Activated naive CD8-positive, alpha-beta T cell treated with anti-CD3 and anti-CD28 coated beads for 36 hours (primary cell): ENCODE results near the gene ST14. TPM values are rescaled to one million over a fixed set of nuclear protein-coding genes. Genes with fewer than 3 reads are reported as not detected.
A peak's percentile ranks its signal among the peaks of the same experiment; 100 is the strongest.
"Not testable (repeated sequence)": the region's sequence is repeated elsewhere in the genome, so short reads cannot be mapped to it uniquely, and the experiment has no call there.

Source experiments
- DNase-seq: peaks from one replicate; pipeline ENCODE4 v3.0.0; 2021
- H3K27ac Mint-ChIP-seq: one replicate; pipeline ENCODE4 v1.8.0; 2022; ENCODE audit warnings: mild to moderate bottlenecking, moderate library complexity, mixed read lengths
- H3K27me3 Mint-ChIP-seq: one replicate; pipeline ENCODE4 v1.8.0; 2022; ENCODE audit warnings: mild to moderate bottlenecking, mixed read lengths
- H3K36me3 Mint-ChIP-seq: one replicate; pipeline ENCODE4 v1.8.0; 2021; ENCODE audit warnings: mild to moderate bottlenecking, mixed read lengths
- H3K4me1 Mint-ChIP-seq: one replicate; pipeline ENCODE4 v1.8.0; 2021; ENCODE audit warnings: mixed read lengths
- H3K4me3 Mint-ChIP-seq: one replicate; pipeline ENCODE4 v1.8.0; 2022; ENCODE audit warnings: mild to moderate bottlenecking, moderate library complexity, mixed read lengths
- H3K9me3 Mint-ChIP-seq: one replicate; pipeline ENCODE4 v1.8.0; 2022; ENCODE audit warnings: mixed read lengths
- total RNA-seq, 2 experiments: library from RNA; stranded (reverse); gene quantifications; one replicate each; pipeline ENCODE4 v1.2.3, GENCODE V29; 2021

ST14 gene
- total RNA-seq, 2 experiments from 2014 or later = 0.14 to 0.48 TPM

DNA sequence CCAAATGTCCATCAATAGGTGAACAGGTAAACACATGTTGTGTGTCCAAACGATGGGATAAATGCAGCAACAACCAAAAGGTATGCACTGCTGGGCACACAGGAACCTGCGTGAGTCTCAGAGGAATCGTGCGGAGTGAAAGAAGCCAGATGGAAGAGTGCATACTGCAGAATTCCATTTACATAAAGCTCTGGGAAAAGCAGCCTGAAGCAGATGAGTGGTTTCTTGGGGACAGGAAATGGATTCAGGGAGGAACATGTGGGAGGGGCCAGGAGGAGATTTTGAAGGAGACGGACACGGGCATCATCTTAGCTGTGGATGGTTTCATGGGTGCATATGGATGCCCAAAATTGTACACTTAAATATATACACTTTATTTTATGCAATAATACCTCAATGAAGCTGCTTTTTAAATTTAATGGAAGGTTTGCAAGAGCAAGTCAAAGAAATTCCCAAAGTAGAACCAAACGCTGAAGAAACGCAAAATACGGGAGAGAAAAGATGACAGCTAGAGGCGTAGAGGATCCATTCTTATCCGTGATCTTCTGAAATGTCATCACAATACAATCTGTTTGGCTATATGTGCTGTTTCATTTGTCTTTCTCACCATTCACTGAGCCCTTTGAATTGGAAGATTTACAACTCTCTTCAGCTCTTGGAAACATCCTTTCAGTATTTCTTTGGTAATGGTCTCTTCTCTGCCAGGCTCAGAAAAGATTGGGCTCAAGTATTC is 24.5 kb downstream of the ST14 start:
- Mint-ChIP-seq H3K4me1 (no peaks in the 10 kb centered on the region), H3K27me3 (no peaks in the 10 kb centered on the region), H3K9me3 (no peaks in the 10 kb centered on the region), H3K27ac (no peak overlapping the region), H3K4me3 (no peak overlapping the region), H3K36me3 (no peaks in the 10 kb centered on the region)
- DNase-seq = no peak

DNA sequence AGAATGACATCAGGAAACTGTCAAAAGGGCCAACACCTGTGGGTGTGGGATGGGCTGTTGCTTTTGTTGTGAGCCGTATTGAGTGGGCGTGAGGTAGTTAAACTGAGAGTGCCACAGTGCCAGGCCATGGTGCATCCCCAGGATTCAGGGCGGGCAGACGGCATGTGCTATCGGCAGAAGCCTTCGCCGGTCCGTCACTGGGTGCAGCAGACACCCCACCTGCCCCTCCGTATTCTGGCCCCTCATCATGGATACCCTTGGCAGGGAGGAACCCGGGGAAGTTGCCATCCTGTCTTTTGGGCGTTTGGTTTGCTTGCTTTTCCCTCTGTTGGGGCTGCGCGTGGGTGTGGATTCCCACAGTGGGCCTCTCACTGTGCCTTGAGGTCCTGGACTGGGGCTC is 27.5 kb downstream of the ST14 start:
- DNase-seq = no peak
- Mint-ChIP-seq H3K27ac (peak overlapping the region; percentile 34), H3K4me1 (no peaks in the 10 kb centered on the region), H3K36me3 (no peaks in the 10 kb centered on the region), H3K4me3 (no peak overlapping the region), H3K27me3 (no peaks in the 10 kb centered on the region), H3K9me3 (no peaks in the 10 kb centered on the region)

DNA sequence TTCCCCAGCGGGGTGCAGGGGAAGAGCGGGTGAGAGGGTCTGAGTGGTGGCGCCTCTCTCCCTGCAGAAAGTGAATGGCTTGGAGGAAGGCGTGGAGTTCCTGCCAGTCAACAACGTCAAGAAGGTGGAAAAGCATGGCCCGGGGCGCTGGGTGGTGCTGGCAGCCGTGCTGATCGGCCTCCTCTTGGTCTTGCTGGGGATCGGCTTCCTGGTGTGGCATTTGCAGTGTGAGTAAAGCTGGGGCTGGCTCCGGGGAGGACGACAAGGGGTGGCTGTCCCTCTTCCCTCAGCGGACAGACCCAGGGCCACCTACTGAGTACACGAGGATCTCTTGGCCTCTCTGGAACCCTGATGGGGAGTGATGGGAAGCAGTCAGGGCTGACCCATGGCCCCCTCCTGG is 28.5 kb downstream of the ST14 start:
- Mint-ChIP-seq H3K36me3 (no peaks in the 10 kb centered on the region), H3K4me1 (no peaks in the 10 kb centered on the region), H3K27me3 (no peaks in the 10 kb centered on the region), H3K9me3 (no peaks in the 10 kb centered on the region), H3K4me3 (no peak overlapping the region), H3K27ac (no peak overlapping the region)
- no peak for DNase-seq

- Mint-ChIP-seq H3K27me3 (no peaks in the 10 kb centered on the region), H3K4me1 (no peaks in the 10 kb centered on the region), H3K9me3 (no peaks in the 10 kb centered on the region), H3K4me3 (no peak overlapping the region), H3K27ac (no peak overlapping the region), H3K36me3 (no peaks in the 10 kb centered on the region)
- no peak for DNase-seq
Observed at GRCh38 chr11:130188585-130189347, 29.2 kb downstream of the ST14 start.

DNA sequence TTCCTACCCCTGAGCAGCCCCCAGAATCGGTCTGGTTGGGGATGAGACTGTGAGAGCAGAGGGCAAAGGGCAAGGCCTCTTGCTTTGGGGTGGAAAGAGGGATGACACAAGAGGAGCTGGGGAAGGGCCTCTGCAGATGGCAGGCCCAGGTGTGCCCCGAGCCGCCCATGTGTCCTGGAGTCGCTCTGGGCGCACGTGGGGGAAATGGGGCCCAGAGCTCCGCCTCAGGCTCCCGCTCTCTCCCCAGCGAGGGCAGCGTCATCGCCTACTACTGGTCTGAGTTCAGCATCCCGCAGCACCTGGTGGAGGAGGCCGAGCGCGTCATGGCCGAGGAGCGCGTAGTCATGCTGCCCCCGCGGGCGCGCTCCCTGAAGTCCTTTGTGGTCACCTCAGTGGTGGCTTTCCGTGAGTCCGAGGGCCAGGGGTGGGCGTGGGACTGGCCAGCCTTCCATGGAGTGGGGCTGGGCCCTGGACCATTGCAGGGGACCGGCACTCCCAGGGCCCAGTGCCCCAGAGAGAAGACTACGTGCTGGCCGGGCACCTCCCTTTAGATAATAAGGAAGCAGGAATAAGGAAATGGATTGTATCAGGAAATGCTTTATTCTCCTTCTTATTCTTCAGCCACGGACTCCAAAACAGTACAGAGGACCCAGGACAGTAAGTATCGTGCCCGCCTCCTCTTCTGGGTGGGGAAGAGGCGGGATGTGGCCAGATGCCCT is 30.1 kb downstream of the ST14 start:
- Mint-ChIP-seq H3K4me3 (no peak overlapping the region), H3K4me1 (no peaks in the 10 kb centered on the region)
- no peak for DNase-seq

GRCh38 chr11:130190371-130190881 is 30.8 kb downstream of the ST14 start:
- no peak overlapping the region for H3K27ac Mint-ChIP-seq
- H3K4me3 Mint-ChIP-seq = no peak overlapping the region
- H3K4me1 Mint-ChIP-seq = no peaks in the 10 kb centered on the region
- H3K27me3 Mint-ChIP-seq = no peaks in the 10 kb centered on the region
- H3K36me3 Mint-ChIP-seq = no peaks in the 10 kb centered on the region
- DNase-seq = no peak
- no peaks in the 10 kb centered on the region for H3K9me3 Mint-ChIP-seq

More for the DNA sequence above, 30.1 kb downstream of the ST14 start:
- H3K27ac Mint-ChIP-seq = no peak overlapping the region
- H3K27me3 Mint-ChIP-seq = no peaks in the 10 kb centered on the region
- H3K36me3 Mint-ChIP-seq = no peaks in the 10 kb centered on the region
- H3K9me3 Mint-ChIP-seq = no peaks in the 10 kb centered on the region

DNA sequence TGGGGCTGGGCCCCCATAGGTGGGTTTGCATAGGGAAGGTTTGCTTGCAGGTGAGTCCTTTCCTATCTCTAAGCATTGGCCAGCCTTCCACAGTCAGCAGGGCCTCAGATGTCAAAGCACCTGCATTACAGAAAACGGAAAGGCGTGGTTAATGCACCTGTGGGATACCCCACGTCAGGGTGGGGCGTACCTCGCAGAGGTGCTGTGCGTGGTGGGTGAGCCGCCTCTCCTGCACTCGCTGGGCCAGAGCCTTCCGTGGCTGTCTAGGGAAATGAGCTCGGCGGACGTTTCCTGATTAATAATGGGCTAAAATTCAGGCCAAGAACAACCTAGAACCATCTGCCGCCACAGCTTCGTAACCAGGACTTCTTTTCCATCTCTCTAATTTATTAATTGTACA is 32.3 kb downstream of the ST14 start:
- Mint-ChIP-seq H3K9me3 (no peaks in the 10 kb centered on the region), H3K36me3 (no peaks in the 10 kb centered on the region), H3K27ac (no peak overlapping the region), H3K27me3 (no peaks in the 10 kb centered on the region), H3K4me3 (no peak overlapping the region), H3K4me1 (no peaks in the 10 kb centered on the region)
- DNase-seq = no peak

GRCh38 chr11:130192845-130193267 is 33.3 kb downstream of the ST14 start:
- Mint-ChIP-seq H3K4me1 (no peaks in the 10 kb centered on the region), H3K9me3 (no peaks in the 10 kb centered on the region), H3K27me3 (no peaks in the 10 kb centered on the region), H3K36me3 (no peaks in the 10 kb centered on the region), H3K27ac (no peak overlapping the region), H3K4me3 (no peak overlapping the region)
- DNase-seq = no peak

- H3K36me3 Mint-ChIP-seq, H3K9me3 Mint-ChIP-seq, H3K27me3 Mint-ChIP-seq, H3K4me1 Mint-ChIP-seq, H3K4me3 Mint-ChIP-seq, H3K27ac Mint-ChIP-seq, DNase-seq: not testable (repeated sequence)
Observed at GRCh38 chr11:130193551-130193950, 34.0 kb downstream of the ST14 start.

DNA sequence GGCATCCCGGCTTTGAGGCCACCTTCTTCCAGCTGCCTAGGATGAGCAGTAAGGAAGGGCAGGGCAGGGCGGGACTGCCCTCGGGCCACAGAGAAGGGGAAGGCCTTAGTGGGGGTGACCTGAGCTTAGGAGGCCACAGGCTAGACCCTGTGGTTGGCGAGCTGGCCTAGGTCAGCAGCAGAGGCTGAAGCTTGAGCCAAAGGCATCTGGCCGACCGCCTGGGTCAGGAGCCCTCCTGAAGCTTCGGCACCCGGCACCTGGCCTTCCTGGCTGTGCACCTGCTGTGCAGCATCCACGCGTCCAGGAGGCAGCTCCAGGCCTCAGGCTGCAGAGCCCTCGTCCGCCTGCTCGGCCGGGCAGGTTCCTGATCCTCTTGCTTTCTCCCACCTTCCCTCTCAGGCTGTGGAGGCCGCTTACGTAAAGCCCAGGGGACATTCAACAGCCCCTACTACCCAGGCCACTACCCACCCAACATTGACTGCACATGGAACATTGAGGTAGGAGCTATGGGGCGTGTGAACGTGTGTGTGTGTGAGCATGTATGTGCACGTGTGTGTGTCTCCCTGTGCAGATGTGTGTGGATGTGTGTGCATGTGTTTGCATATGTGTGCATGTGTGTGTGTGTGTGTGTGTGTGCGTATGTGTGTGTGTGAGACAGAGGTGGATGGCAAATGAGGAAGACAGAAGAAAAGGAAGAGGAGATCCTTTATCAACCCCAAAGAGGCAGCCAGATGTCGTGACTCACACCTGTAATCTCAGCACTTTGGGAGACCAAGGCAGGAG is 34.9 kb downstream of the ST14 start:
- Mint-ChIP-seq H3K27ac (no peak overlapping the region), H3K27me3 (no peaks in the 10 kb centered on the region), H3K4me3 (no peak overlapping the region)

DNA sequence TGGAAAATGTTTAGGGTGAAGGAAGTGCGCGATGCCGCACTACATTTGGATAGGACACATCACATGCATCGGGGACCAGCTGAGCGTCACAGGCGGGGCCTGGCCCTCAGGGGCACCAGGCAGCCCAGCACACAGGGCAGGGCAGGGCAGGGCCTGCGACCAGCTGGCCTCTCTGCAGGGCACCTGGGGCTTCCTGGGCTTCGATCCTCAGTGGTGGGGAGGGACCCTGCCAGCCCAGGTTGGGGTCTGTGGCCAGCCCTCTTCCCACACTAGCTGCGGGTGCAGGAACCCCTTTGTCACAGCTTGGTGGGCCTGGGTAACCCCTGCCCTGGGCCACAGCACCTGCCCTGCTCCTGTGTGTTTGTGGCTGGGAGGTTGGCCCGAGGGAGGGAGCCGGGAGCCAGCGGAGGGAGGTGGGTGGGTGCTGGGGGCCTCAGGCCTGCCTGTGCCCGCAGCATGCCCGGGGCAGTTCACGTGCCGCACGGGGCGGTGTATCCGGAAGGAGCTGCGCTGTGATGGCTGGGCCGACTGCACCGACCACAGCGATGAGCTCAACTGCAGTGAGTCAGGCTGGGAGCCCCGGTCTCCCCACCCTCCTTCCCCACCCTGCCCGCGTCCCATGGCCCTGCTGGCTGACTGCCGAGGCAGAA is 37.9 kb downstream of the ST14 start:
- no peak overlapping the region for H3K4me3 Mint-ChIP-seq
- no peaks in the 10 kb centered on the region for H3K27me3 Mint-ChIP-seq
- H3K4me1 Mint-ChIP-seq = no peaks in the 10 kb centered on the region
- DNase-seq = no peak
- H3K27ac Mint-ChIP-seq = no peak overlapping the region
- H3K36me3 Mint-ChIP-seq = no peaks in the 10 kb centered on the region
- H3K9me3 Mint-ChIP-seq = no peaks in the 10 kb centered on the region

More for the DNA sequence above, 34.9 kb downstream of the ST14 start:
- Mint-ChIP-seq H3K36me3 (no peaks in the 10 kb centered on the region), H3K4me1 (no peaks in the 10 kb centered on the region), H3K9me3 (no peaks in the 10 kb centered on the region)
- DNase-seq = no peak

GRCh38 chr11:130198292-130198691 is 38.7 kb downstream of the ST14 start:
- Mint-ChIP-seq H3K9me3 (no peaks in the 10 kb centered on the region), H3K4me1 (no peaks in the 10 kb centered on the region), H3K36me3 (no peaks in the 10 kb centered on the region), H3K27ac (no peak overlapping the region), H3K4me3 (no peak overlapping the region), H3K27me3 (no peaks in the 10 kb centered on the region)
- no peak for DNase-seq

DNA sequence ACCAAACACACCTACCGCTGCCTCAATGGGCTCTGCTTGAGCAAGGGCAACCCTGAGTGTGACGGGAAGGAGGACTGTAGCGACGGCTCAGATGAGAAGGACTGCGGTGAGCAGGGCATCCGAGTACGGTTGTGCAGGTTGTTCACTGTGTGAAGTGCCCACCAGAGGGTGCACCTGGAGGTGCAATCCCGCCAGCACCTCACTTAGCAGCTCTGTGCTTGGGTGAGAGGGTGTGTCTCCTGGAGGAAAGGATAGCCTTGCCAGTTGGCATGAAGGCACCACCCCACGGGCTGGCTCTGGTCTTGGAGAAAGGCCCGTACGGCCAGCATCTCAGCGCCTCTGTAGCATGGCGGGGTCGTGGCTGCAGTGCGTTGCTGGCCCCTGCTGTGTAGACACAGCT is 39.4 kb downstream of the ST14 start:
- no peak overlapping the region for H3K27ac Mint-ChIP-seq
- no peak for DNase-seq
- H3K4me1 Mint-ChIP-seq = no peaks in the 10 kb centered on the region
- H3K27me3 Mint-ChIP-seq = no peaks in the 10 kb centered on the region
- no peaks in the 10 kb centered on the region for H3K36me3 Mint-ChIP-seq
- H3K4me3 Mint-ChIP-seq = no peak overlapping the region
- H3K9me3 Mint-ChIP-seq = no peaks in the 10 kb centered on the region

- no peak for DNase-seq
- Mint-ChIP-seq H3K36me3 (no peaks in the 10 kb centered on the region), H3K4me3 (no peak overlapping the region), H3K27me3 (no peaks in the 10 kb centered on the region), H3K27ac (no peak overlapping the region), H3K4me1 (no peaks in the 10 kb centered on the region), H3K9me3 (no peaks in the 10 kb centered on the region)
Observed at GRCh38 chr11:130199792-130200191, 40.2 kb downstream of the ST14 start.
